Gastroesophageal sphincter (tissue), 4 donors: ENCODE data around the gene NKAIN4. TPM values are rescaled to one million over a fixed set of nuclear protein-coding genes. Genes with fewer than 3 reads are reported as not detected.

Source experiments
- ATAC-seq: fragments of 150-250 bp; one replicate; pipeline ENCODE4 v1.9.1; 2016; ENCODE audit warnings: mild to moderate bottlenecking, moderate library complexity
- H3K27ac ChIP-seq, 4 donors: fragments of 200-600 bp; sonication (generic) in 3 of 4; 1 replicate in 3 of 4; 2 replicates in 1 of 4; pipeline ENCODE4 v1.5.1; 2016 to 2019
- H3K27me3 ChIP-seq: fragments of 200-600 bp; sonication (generic); one replicate; pipeline ENCODE4 v1.5.1; 2019
- H3K36me3 ChIP-seq, 2 donors: fragments of 200-600 bp; sonication (generic); one replicate each; pipeline ENCODE4 v1.5.1; 2019; ENCODE audit warnings: control low read depth in 1 of 2
- H3K4me1 ChIP-seq, 3 donors: fragments of 200-600 bp; sonication (generic); 1 replicate in 2 of 3; 2 replicates in 1 of 3; pipeline ENCODE4 v1.5.1; 2016 to 2019; ENCODE audit warnings: control low read depth in 2 of 3
- H3K4me3 ChIP-seq, 2 donors: fragments of 200-600 bp; sonication (generic); one replicate each; pipeline ENCODE4 v1.5.1; 2019; ENCODE audit warnings: mild to moderate bottlenecking in 1 of 2, moderate library complexity in 1 of 2
- H3K9me3 ChIP-seq, 3 donors: fragments of 200-600 bp; sonication (generic); one replicate each; pipeline ENCODE4 v1.5.1; 2017 to 2019; ENCODE audit warnings: control low read depth in 2 of 3
- EP300 ChIP-seq: sonication (generic); formaldehyde crosslinking; IDR thresholded peaks from one replicate; pipeline ENCODE4 v1.6.1; 2017; ENCODE audit warnings: antibody characterized with exemption, mild to moderate bottlenecking
- POLR2A ChIP-seq, 2 donors: fragments of 450-650 bp; IDR thresholded peaks; one replicate each; pipeline ENCODE4 v1.6.1; 2017; ENCODE audit warnings: antibody characterized with exemption in 2 of 2, mild to moderate bottlenecking in 2 of 2, moderate library complexity in 1 of 2
- POLR2AphosphoS5 ChIP-seq: sonication (generic); formaldehyde crosslinking; IDR thresholded peaks from one replicate; pipeline ENCODE4 v1.6.1; 2017; ENCODE audit warnings: antibody characterized with exemption
- WGBS, 2 donors: methylation state at CpG; one replicate each; pipeline ENCODE4 v1.1.5; 2018; ENCODE audit warnings: low coverage in 1 of 2; 5-methylcytosine and 5-hydroxymethylcytosine counted together
- total RNA-seq, 4 donors: library from RNA; depleted of rRNA; stranded (reverse); fragments of >200 nt; gene quantifications; one replicate each; pipeline ENCODE4 v1.1.0, GENCODE V29; 2016
- TF ChIP-seq, protein P1 (sequence below), 4 experiments: fragments of 200-600 bp in 2 of 4; fragments of 450-650 bp in 2 of 4; sonication (generic) in 1 of 4; IDR thresholded peaks; one replicate each; pipeline ENCODE4 v1.5.1; 2017 to 2019; ENCODE audit warnings: antibody characterized with exemption in 4 of 4, mild to moderate bottlenecking in 2 of 4, moderate library complexity in 2 of 4

The NKAIN4 gene
- total RNA-seq, 4 donors from 2014 or later = 2.3 TPM; not detected in 3

DNA sequence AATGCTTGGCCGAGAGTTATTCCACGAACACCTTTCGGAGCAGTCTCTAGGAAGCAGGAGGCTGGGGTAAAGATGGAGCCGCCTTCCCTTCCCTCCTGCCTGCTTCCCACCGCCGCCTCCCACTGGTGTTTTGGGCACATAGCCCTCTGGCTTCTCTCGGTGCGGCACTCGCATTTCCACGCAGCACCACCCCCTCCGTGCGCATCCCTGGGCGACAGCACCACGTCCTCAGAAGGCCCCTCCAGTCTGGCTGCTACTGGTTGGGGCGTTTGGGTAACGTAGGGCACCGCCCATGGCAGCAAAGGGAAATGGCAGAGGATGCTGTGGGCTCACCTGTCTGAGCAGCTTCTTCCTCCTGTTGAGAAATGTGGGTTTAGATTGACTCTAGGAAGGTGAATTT is 41.2 kb upstream of the NKAIN4 start:
- WGBS, 2 donors = 40% methylated on average over 3 of the region's 17 CpGs; no CpG with 5 or more reads in 1 of the 2 donors
- H3K9me3 ChIP-seq = no peaks in the 10 kb centered on the region
- no peak overlapping the region for H3K4me3 ChIP-seq
- no peaks in the 10 kb centered on the region for H3K36me3 ChIP-seq
- H3K27me3 ChIP-seq = peaks cover 88% of the 10 kb centered on the region
- peaks cover 0 to 12% (median 0%) of the 10 kb centered on the region in 3 donors for H3K4me1 ChIP-seq
- TF ChIP-seq, protein P1, sequence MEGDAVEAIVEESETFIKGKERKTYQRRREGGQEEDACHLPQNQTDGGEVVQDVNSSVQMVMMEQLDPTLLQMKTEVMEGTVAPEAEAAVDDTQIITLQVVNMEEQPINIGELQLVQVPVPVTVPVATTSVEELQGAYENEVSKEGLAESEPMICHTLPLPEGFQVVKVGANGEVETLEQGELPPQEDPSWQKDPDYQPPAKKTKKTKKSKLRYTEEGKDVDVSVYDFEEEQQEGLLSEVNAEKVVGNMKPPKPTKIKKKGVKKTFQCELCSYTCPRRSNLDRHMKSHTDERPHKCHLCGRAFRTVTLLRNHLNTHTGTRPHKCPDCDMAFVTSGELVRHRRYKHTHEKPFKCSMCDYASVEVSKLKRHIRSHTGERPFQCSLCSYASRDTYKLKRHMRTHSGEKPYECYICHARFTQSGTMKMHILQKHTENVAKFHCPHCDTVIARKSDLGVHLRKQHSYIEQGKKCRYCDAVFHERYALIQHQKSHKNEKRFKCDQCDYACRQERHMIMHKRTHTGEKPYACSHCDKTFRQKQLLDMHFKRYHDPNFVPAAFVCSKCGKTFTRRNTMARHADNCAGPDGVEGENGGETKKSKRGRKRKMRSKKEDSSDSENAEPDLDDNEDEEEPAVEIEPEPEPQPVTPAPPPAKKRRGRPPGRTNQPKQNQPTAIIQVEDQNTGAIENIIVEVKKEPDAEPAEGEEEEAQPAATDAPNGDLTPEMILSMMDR (IDR thresholded peaks at IDR 0.05) = no peak
- TF ChIP-seq POLR2A (IDR thresholded peaks at IDR 0.05) (no peak), EP300 (no peak), POLR2AphosphoS5 (no peak)
- ATAC-seq = no peak
- no peak overlapping the region for H3K27ac ChIP-seq

DNA sequence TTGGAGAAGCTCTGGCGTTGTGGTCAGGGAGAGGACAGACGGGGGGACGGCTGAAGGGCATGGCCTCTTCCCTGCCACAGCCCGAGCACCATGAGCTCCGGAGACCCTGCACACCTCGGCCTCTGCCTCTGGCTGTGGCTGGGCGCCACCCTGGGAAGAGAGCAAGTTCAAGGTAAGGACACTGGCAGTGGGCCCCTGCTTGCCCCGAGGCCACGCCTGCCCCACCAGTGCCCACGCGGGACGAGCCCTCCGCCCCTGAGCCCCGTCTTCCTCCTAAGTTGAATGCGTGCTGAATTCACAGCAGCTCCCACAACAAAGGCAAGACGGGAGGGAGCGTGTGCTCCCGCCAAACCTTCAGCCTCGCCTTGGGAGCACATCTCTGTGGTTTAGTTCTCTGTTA is 40.8 kb upstream of the NKAIN4 start:
- Histone ChIP-seq H3K4me1 (peaks cover 0 to 14% (median 0%) of the 10 kb centered on the region in 3 donors), H3K27me3 (peaks cover 84% of the 10 kb centered on the region), H3K9me3 (no peaks in the 10 kb centered on the region), H3K36me3 (no peaks in the 10 kb centered on the region), H3K27ac (no peak overlapping the region), H3K4me3 (no peak overlapping the region)
- ATAC-seq = no peak
- TF ChIP-seq, protein P1 (IDR thresholded peaks at IDR 0.05) = no peak
- TF ChIP-seq EP300 (no peak), POLR2AphosphoS5 (no peak), POLR2A (IDR thresholded peaks at IDR 0.05) (no peak)
- WGBS, 2 donors = 40% methylated on average over 1 of the region's 19 CpGs; no CpG with 5 or more reads in 1 of the 2 donors

DNA sequence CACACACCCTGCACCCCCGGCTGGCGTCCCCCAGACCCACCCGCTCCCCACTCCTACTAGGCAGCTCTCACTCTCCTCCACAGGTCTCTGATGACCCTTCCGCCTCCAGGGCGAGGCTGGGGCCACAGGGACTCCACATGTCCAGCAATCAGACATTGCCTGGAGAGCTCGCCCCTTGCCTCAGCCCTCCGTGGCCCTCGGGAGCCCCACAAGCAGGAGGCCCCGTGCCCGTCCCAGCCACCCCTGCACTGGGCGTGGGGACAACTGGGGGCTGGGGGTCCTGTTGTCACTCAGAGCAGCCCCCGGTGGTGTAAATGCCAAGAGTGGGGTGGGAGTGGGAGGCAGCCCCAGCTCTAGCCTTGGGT is 40.3 kb upstream of the NKAIN4 start:
- peaks cover 80% of the 10 kb centered on the region for H3K27me3 ChIP-seq

DNA sequence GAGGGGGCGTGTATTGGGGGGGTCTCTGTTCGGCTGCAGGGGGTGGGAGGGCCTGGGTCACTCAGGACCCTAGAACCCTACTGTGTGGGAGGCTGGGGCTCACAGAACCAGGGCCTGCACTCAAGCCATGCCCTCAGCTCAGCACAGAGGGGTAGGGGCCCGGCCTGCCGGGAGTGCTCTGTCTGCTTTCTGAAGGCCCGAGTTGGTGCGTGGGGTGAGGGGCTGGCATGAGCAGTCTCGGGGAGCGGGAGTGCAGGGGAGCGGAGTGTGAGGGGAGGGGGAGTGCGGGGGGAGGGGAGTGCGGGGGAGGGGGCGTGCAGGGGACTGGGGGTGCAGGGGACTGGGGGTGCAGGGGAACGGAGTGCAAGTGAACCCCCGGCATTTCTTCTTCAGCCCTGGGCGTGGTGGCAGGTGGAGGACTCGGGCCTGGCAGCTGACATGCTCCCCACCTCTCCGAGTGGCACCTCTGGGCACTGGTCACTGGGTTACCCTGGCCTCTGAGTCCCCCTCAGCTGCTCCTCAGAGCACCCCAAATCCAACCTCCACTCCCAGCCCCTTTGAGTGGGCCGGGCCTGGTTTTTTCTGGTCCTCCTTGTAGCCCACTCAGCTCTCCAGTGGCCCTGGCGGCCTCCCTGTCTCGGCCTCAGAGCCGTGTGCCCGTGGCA is 39.7 kb upstream of the NKAIN4 start:
- ATAC-seq = no peak
- 70 to 90% methylated on average over 2 to 4 of the region's 22 CpGs for WGBS, 2 donors
- H3K36me3 ChIP-seq = peaks cover 0 to 5% of the 10 kb centered on the region in 2 donors
- H3K9me3 ChIP-seq = no peaks in the 10 kb centered on the region
- H3K27me3 ChIP-seq = peaks cover 75% of the 10 kb centered on the region
- TF ChIP-seq POLR2AphosphoS5 = no peak
- H3K4me3 ChIP-seq = no peak overlapping the region
- no peak overlapping the region for H3K27ac ChIP-seq
- peaks cover 0 to 14% (median 0%) of the 10 kb centered on the region in 3 donors for H3K4me1 ChIP-seq

More for the DNA sequence above, 40.3 kb upstream of the NKAIN4 start:
- TF ChIP-seq EP300 (no peak), POLR2AphosphoS5 (no peak), POLR2A (IDR thresholded peaks at IDR 0.05) (no peak)
- TF ChIP-seq, protein P1 (IDR thresholded peaks at IDR 0.05) = no peak
- Histone ChIP-seq H3K4me3 (no peak overlapping the region), H3K9me3 (no peaks in the 10 kb centered on the region), H3K4me1 (peaks cover 0 to 14% (median 0%) of the 10 kb centered on the region in 3 donors), H3K36me3 (no peaks in the 10 kb centered on the region), H3K27ac (no peak overlapping the region)
- 100% methylated on average over 1 of the region's 12 CpGs; no CpG with 5 or more reads in 1 of the 2 donors for WGBS, 2 donors
- no peak for ATAC-seq

DNA sequence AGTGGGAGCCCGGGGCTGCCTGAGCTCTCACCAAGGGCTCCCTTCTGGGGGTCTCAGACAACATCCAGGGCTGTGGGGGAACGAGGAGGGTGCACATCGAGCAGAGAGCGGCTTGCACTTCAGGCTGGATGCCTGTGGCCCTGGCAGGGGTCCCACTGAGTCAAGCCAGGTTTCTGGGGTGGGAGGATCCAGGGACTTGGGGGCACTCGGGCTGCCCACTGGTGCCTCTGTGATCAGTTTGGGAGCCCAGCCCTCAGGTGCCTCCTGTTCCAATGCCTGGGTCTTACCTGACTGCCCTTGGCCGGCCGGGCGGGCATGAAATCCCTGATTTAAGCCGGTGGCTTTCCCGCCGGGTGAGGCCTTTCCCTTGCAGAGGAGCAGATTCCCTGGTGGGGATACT is 39.2 kb upstream of the NKAIN4 start:
- H3K27me3 ChIP-seq = peaks cover 69% of the 10 kb centered on the region
- no CpG with 5 or more reads among the region's 11 CpGs for WGBS, 2 donors

More for the DNA sequence above, 39.2 kb upstream of the NKAIN4 start:
- H3K4me1 ChIP-seq = peaks cover 0 to 14% (median 0%) of the 10 kb centered on the region in 3 donors
- ATAC-seq = no peak
- TF ChIP-seq POLR2AphosphoS5 (no peak), EP300 (no peak), POLR2A (IDR thresholded peaks at IDR 0.05) (no peak)
- TF ChIP-seq, protein P1 (IDR thresholded peaks at IDR 0.05) = no peak
- H3K4me3 ChIP-seq = no peak overlapping the region
- peaks cover 0 to 10% of the 10 kb centered on the region in 2 donors for H3K36me3 ChIP-seq
- H3K9me3 ChIP-seq = no peaks in the 10 kb centered on the region
- no peak overlapping the region for H3K27ac ChIP-seq
